HEK293T (cell line): ENCODE measurements around the gene HOXB2.

Source experiments
- CTCF ChIA-PET: fragments of 350-600 bp; formaldehyde crosslinking; extraction: SDS; loops from one replicate; lab custom pipeline; 2021; ENCODE audit warnings: antibody characterized with exemption, inconsistent platforms; lab: Yijun Ruan, JAX
- POLR2A ChIA-PET: fragments of 350-600 bp; formaldehyde crosslinking; extraction: SDS; loops from one replicate; lab custom pipeline; 2020; ENCODE audit warnings: antibody characterized with exemption, inconsistent platforms; lab: Yijun Ruan, JAX
- DNase-seq: peaks from one replicate; pipeline ENCODE4 v3.0.0; 2012; ENCODE audit warnings: mixed read lengths; ENCODE audit errors: extremely low spot score
- ARNT ChIP-seq: fragments of 450-650 bp; IDR thresholded peaks from 2 replicates; pipeline ENCODE4 v1.6.1; 2017; ENCODE audit warnings: mild to moderate bottlenecking
- BHLHE40 ChIP-seq: fragments of 450-650 bp; IDR thresholded peaks from 2 replicates; pipeline ENCODE4 v1.6.1; 2016; ENCODE audit warnings: mild to moderate bottlenecking, moderate library complexity, borderline replicate concordance
- CTBP1 ChIP-seq: fragments of 450-650 bp; IDR thresholded peaks from 2 replicates; pipeline ENCODE4 v1.6.1; 2016; ENCODE audit warnings: borderline replicate concordance
- ELF4 ChIP-seq: fragments of 450-650 bp; IDR thresholded peaks from 2 replicates; pipeline ENCODE4 v1.6.1; 2017; ENCODE audit warnings: antibody characterized with exemption
- FOXA1 ChIP-seq: fragments of 450-650 bp; IDR thresholded peaks from 2 replicates; pipeline ENCODE4 v1.6.1; 2016; ENCODE audit warnings: mild to moderate bottlenecking
- FOXK2 ChIP-seq: fragments of 450-650 bp; IDR thresholded peaks from 2 replicates; pipeline ENCODE4 v1.6.1; 2016; ENCODE audit warnings: mild to moderate bottlenecking
- FOXM1 ChIP-seq: fragments of 450-650 bp; IDR thresholded peaks from 2 replicates; pipeline ENCODE4 v1.6.1; 2017; ENCODE audit warnings: mild to moderate bottlenecking, borderline replicate concordance
- HDGF ChIP-seq: fragments of 450-650 bp; IDR thresholded peaks from 2 replicates; pipeline ENCODE4 v1.6.1; 2017; ENCODE audit warnings: antibody characterized with exemption, borderline replicate concordance
- L3MBTL2 ChIP-seq: fragments of 450-650 bp; conservative IDR thresholded peaks from 2 replicates; pipeline ENCODE4 v1.6.1; 2016; ENCODE audit warnings: mild to moderate bottlenecking
- LEF1 ChIP-seq: fragments of 450-650 bp; IDR thresholded peaks from 2 replicates; pipeline ENCODE4 v1.6.1; 2017; ENCODE audit warnings: mild to moderate bottlenecking, borderline replicate concordance
- NFRKB ChIP-seq: fragments of 450-650 bp; IDR thresholded peaks from 2 replicates; pipeline ENCODE4 v1.6.1; 2016; ENCODE audit warnings: mild to moderate bottlenecking, moderate library complexity
- PKNOX1 ChIP-seq: fragments of 450-650 bp; IDR thresholded peaks from 2 replicates; pipeline ENCODE4 v1.6.1; 2016
- SP1 ChIP-seq: fragments of 450-650 bp; IDR thresholded peaks from 2 replicates; pipeline ENCODE4 v1.6.1; 2017
- SUZ12 ChIP-seq: fragments of 450-650 bp; IDR thresholded peaks from 2 replicates; pipeline ENCODE4 v1.6.1; 2016; ENCODE audit warnings: mild to moderate bottlenecking
- TARDBP ChIP-seq: fragments of 450-650 bp; IDR thresholded peaks from 2 replicates; pipeline ENCODE4 v1.6.1; 2016
- ZNF384 ChIP-seq: fragments of 450-650 bp; IDR thresholded peaks from 2 replicates; pipeline ENCODE4 v1.6.1; 2016

The HOXB2 gene

GRCh38 chr17:48555258-48556228 lies 10.6 kb upstream of the HOXB2 start:
- ChIA-PET CTCF (interaction anchor here (0.6 kb wide), 1 partner anchor 24 kb away, joined by 3 read pairs; no protein-coding TSS in a partner anchor), POLR2A (interaction anchor here (0.6 to 3.6 kb wide), 8 partner anchors 8 to 70 kb away, joined by 3 to 25 read pairs (median 3); partner anchors contain the start of genes HOXB3 and HOXB9)
- TF ChIP-seq PKNOX1 (peak; percentile 97), ARNT (no peak), CTBP1 (peak; percentile 74)
- DNase-seq, result peak; percentile 79

GRCh38 chr17:48554412-48555257 lies 9.7 kb upstream of the HOXB2 start:
- no peak for TF ChIP-seq FOXK2
- TF ChIP-seq TARDBP, result no peak
- CTCF ChIA-PET, result interaction anchor here (0.7 kb wide), 1 partner anchor 14 kb away, joined by 3 read pairs; no protein-coding TSS in a partner anchor
- DNase-seq, result no peak
- POLR2A ChIA-PET, result interaction anchor here (0.6 to 3.6 kb wide), 7 partner anchors 7 to 71 kb away, joined by 3 to 25 read pairs (median 3); partner anchors contain the start of genes HOXB3 and HOXB9

GRCh38 chr17:48553826-48554225 lies 8.9 kb upstream of the HOXB2 start:
- DNase-seq, result no peak
- ChIA-PET CTCF (no interaction called here), POLR2A (no interaction called here)
- no peak for TF ChIP-seq ELF4
- TF ChIP-seq FOXA1, result no peak
- TF ChIP-seq FOXM1, result no peak
- TF ChIP-seq ZNF384, result no peak
- TF ChIP-seq ARNT, result no peak
- TF ChIP-seq HDGF, result no peak
- no peak for TF ChIP-seq NFRKB
- no peak for TF ChIP-seq SP1
- TF ChIP-seq TARDBP, result no peak
- no peak for TF ChIP-seq LEF1
- no peak for TF ChIP-seq L3MBTL2
- TF ChIP-seq CTBP1, result no peak
- no peak for TF ChIP-seq PKNOX1
- TF ChIP-seq FOXK2, result no peak
- TF ChIP-seq BHLHE40, result no peak
- TF ChIP-seq SUZ12, result no peak

GRCh38 chr17:48553190-48553547 lies 8.3 kb upstream of the HOXB2 start:
- ChIA-PET CTCF (no interaction called here), POLR2A (no interaction called here)
- TF ChIP-seq NFRKB (no peak), ZNF384 (no peak), CTBP1 (no peak), L3MBTL2 (no peak), PKNOX1 (no peak), TARDBP (no peak), BHLHE40 (no peak), SP1 (no peak)
- DNase-seq, result no peak

GRCh38 chr17:48552466-48553189 lies 7.7 kb upstream of the HOXB2 start:
- DNase-seq, result no peak
- POLR2A ChIA-PET, result no interaction called here
- TF ChIP-seq NFRKB (no peak), LEF1 (no peak), HDGF (no peak), FOXK2 (no peak), ZNF384 (no peak), L3MBTL2 (no peak), ARNT (no peak)
- CTCF ChIA-PET, result no interaction called here
